Progenitor cell of endocrine pancreas (in vitro differentiated cells): ENCODE measurements around the gene WDR43. TPM values are rescaled to one million over a fixed set of nuclear protein-coding genes. Genes with fewer than 3 reads are reported as not detected.

Experiments
- DNase-seq: peaks from one replicate; pipeline ENCODE4 v3.0.0; 2021; ENCODE audit warnings: low spot score; ENCODE audit not compliant: unreplicated experiment
- H3K27ac Mint-ChIP-seq: 2 replicates; pipeline ENCODE4 v1.8.0; 2021; ENCODE audit warnings: mild to moderate bottlenecking, moderate library complexity, mixed read lengths
- H3K27me3 Mint-ChIP-seq: 2 replicates; pipeline ENCODE4 v1.8.0; 2021; ENCODE audit warnings: mixed read lengths
- H3K36me3 Mint-ChIP-seq: 2 replicates; pipeline ENCODE4 v1.8.0; 2022; ENCODE audit warnings: mixed read lengths; ENCODE audit not compliant: insufficient read depth
- H3K4me1 Mint-ChIP-seq: 2 replicates; pipeline ENCODE4 v1.8.0; 2021; ENCODE audit warnings: low read depth, mixed read lengths
- H3K4me3 Mint-ChIP-seq: 2 replicates; pipeline ENCODE4 v1.8.0; 2021; ENCODE audit warnings: low read depth, mild to moderate bottlenecking, moderate library complexity, mixed read lengths
- H3K9me3 Mint-ChIP-seq: 2 replicates; pipeline ENCODE4 v1.8.0; 2021; ENCODE audit warnings: low read depth, mixed read lengths
- CTCF ChIP-seq: fragments of 200-600 bp; sonication (generic); IDR thresholded peaks from one replicate; pipeline ENCODE4 v1.5.0; 2021; ENCODE audit warnings: antibody characterized with exemption, mild to moderate bottlenecking; ENCODE audit not compliant: unreplicated experiment
- total RNA-seq: library from RNA; stranded (reverse); gene quantifications from 2 replicates; pipeline ENCODE4 v1.2.1, GENCODE V29; 2021

The WDR43 gene
- total RNA-seq, 1 donor from 2014 or later: 57.2 TPM

- DNase-seq: no peak
- H3K27ac Mint-ChIP-seq: no peak overlapping the region
Observed at GRCh38 chr2:28896906-28897305, 2.4 kb downstream of the WDR43 start.

GRCh38 chr2:28898048-28898447, 3.6 kb downstream of the WDR43 start:
- Mint-ChIP-seq H3K4me1 (peaks cover 29% of the 10 kb centered on the region), H3K4me3 (no peak overlapping the region), H3K27me3 (peaks cover 1% of the 10 kb centered on the region), H3K27ac (no peak overlapping the region), H3K9me3 (no peaks in the 10 kb centered on the region), H3K36me3 (peaks cover 1% of the 10 kb centered on the region)
- DNase-seq: no peak
- TF ChIP-seq CTCF: no peak

More at GRCh38 chr2:28896906-28897305, 2.4 kb downstream of the WDR43 start:
- Mint-ChIP-seq H3K4me1 (peaks cover 29% of the 10 kb centered on the region), H3K36me3 (no peaks in the 10 kb centered on the region), H3K27me3 (peaks cover 4% of the 10 kb centered on the region), H3K4me3 (no peak overlapping the region), H3K9me3 (no peaks in the 10 kb centered on the region)
- no peak for TF ChIP-seq CTCF

- Mint-ChIP-seq H3K27ac (peak overlapping the region; percentile 19), H3K4me3 (no peak overlapping the region), H3K4me1 (peaks cover 24% of the 10 kb centered on the region), H3K9me3 (no peaks in the 10 kb centered on the region), H3K36me3 (peaks cover 4% of the 10 kb centered on the region), H3K27me3 (no peaks in the 10 kb centered on the region)
- TF ChIP-seq CTCF: no peak
- no peak for DNase-seq
Observed at GRCh38 chr2:28901202-28901601, 6.7 kb downstream of the WDR43 start.

GRCh38 chr2:28901841-28902240, 7.4 kb downstream of the WDR43 start:
- H3K4me1 Mint-ChIP-seq: peaks cover 21% of the 10 kb centered on the region
- no peak for TF ChIP-seq CTCF
- no peaks in the 10 kb centered on the region for H3K27me3 Mint-ChIP-seq
- no peak overlapping the region for H3K27ac Mint-ChIP-seq
- no peak for DNase-seq
- no peak overlapping the region for H3K4me3 Mint-ChIP-seq
- H3K36me3 Mint-ChIP-seq: peaks cover 11% of the 10 kb centered on the region
- no peaks in the 10 kb centered on the region for H3K9me3 Mint-ChIP-seq

- Mint-ChIP-seq H3K4me3 (no peak overlapping the region), H3K27ac (peak overlapping the region; percentile 16), H3K4me1 (peaks cover 17% of the 10 kb centered on the region), H3K27me3 (no peaks in the 10 kb centered on the region), H3K36me3 (peaks cover 13% of the 10 kb centered on the region), H3K9me3 (no peaks in the 10 kb centered on the region)
- DNase-seq: no peak
- TF ChIP-seq CTCF: no peak
Observed at GRCh38 chr2:28902584-28902983, 8.1 kb downstream of the WDR43 start.
